ENCODE results near the gene ESCO1. TPM values are rescaled to one million over a fixed set of nuclear protein-coding genes. Genes with fewer than 3 reads are reported as not detected.
A peak's percentile ranks its signal among the peaks of the same experiment; 100 is the strongest.

ESCO1 gene
- total and polyA plus RNA-seq, 2 of the 13 experiments (the other 11 are each of a cell fraction or from before 2014, with no cell fraction given) = 6.3 to 19.4 TPM

DNA sequence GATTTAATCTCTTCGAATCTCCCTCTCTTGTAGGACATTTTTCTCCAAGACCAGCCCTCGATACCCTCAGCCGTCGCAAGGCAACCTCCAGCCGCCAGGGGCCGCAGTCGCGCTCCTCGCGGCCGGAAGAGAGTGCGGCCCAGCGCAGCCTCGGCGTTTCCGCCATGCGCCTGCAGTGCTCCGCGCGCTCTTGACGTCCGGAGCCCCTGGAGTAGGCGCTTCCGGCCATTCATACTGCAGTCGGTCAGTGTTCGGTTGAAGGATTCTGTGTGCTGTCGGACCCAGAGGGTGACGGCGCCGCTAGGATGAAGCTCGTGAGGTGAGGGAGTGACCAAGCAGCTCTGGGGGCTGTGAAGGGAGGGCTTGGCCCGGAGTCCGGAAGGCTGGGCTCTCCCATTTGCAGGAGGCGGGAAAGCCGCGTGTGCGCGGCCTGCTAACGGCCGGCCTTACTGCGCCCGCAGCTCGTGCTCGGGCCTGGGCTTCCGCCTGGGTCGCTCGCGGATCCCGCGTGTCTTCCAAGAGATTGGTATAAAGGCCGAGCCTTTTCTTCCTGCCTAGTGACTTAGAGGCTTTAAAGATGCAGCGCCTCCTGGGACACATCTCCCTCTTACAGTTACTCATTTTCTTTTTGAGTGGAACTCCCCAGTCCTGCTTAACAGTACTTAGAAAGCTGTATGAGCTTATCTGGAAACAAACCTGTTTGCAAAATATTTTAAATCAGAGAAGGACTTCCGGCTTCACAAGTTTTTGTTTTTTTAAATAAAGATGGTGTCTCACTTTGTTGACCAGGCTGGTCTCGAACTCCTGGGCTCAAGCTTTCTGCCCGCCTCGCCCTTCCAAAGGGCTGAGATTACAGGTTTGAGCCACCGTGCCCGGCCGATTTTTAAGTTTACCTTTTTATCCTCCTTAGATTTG, 11.9 kb upstream of the ESCO1 start, which contains the start of gene SNRPD1 (continued):
- TF ChIP-seq, protein P1, sequence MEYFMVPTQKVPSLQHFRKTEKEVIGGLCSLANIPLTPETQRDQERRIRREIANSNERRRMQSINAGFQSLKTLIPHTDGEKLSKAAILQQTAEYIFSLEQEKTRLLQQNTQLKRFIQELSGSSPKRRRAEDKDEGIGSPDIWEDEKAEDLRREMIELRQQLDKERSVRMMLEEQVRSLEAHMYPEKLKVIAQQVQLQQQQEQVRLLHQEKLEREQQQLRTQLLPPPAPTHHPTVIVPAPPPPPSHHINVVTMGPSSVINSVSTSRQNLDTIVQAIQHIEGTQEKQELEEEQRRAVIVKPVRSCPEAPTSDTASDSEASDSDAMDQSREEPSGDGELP (IDR thresholded peaks at IDR 0.05; ENCODE audit: borderline replicate concordance, low read depth) = no peak; the same call in 1 of the 2 replicates
- no peak; the same call in 1 of the 2 replicates for TF ChIP-seq ZNF83 (CRISPR knock-in tag; IDR thresholded peaks at IDR 0.05; ENCODE audit: borderline replicate concordance)
- TF ChIP-seq ZNF776 (CRISPR knock-in tag; IDR thresholded peaks at IDR 0.05) = peak; percentile 52
- TF ChIP-seq CEBPB (IDR thresholded peaks at IDR 0.05; ENCODE audit: borderline replicate concordance, low read depth, low read length) = no peak
- TF ChIP-seq ZNF451 (CRISPR knock-in tag; IDR thresholded peaks at IDR 0.05) = peak; percentile 92; the same call in 1 of the 2 replicates
- no peak for TF ChIP-seq SP1 (IDR thresholded peaks at IDR 0.05)
- TF ChIP-seq SP1 (CRISPR knock-in tag; IDR thresholded peaks at IDR 0.05) = peak; percentile 32; the same call in 1 of the 2 replicates
- peak; percentile 81; the same call in 1 of the 2 replicates for TF ChIP-seq ZFP37 (CRISPR knock-in tag; IDR thresholded peaks at IDR 0.05; ENCODE audit: borderline replicate concordance)
- peak; percentile 89 for TF ChIP-seq ZNF253 (CRISPR knock-in tag; IDR thresholded peaks at IDR 0.05; ENCODE audit: borderline replicate concordance)
- TF ChIP-seq MLLT10 (CRISPR knock-in tag; IDR thresholded peaks at IDR 0.05) = 0 out of 2 replicates have a peak, but pooled peaks have one; percentile 36
- TF ChIP-seq, protein P2, sequence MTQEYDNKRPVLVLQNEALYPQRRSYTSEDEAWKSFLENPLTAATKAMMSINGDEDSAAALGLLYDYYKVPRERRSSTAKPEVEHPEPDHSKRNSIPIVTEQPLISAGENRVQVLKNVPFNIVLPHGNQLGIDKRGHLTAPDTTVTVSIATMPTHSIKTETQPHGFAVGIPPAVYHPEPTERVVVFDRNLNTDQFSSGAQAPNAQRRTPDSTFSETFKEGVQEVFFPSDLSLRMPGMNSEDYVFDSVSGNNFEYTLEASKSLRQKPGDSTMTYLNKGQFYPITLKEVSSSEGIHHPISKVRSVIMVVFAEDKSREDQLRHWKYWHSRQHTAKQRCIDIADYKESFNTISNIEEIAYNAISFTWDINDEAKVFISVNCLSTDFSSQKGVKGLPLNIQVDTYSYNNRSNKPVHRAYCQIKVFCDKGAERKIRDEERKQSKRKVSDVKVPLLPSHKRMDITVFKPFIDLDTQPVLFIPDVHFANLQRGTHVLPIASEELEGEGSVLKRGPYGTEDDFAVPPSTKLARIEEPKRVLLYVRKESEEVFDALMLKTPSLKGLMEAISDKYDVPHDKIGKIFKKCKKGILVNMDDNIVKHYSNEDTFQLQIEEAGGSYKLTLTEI (CRISPR knock-in tag; conservative IDR thresholded peaks at IDR 0.05) = no peak
- TF ChIP-seq HES4 (CRISPR knock-in tag; IDR thresholded peaks at IDR 0.05; ENCODE audit: borderline replicate concordance) = peak; percentile 80; the same call in 1 of the 2 replicates
- TF ChIP-seq ATF1 (CRISPR knock-in tag; IDR thresholded peaks at IDR 0.05) = peak; percentile 75
- no peak for TF ChIP-seq THYN1 (CRISPR knock-in tag; IDR thresholded peaks at IDR 0.05; ENCODE audit: borderline replicate concordance, low read depth)
- TF ChIP-seq CBX5 (CRISPR knock-in tag; IDR thresholded peaks at IDR 0.05; ENCODE audit: borderline replicate concordance) = peak; percentile 98
- TF ChIP-seq FOXA3 (CRISPR knock-in tag; IDR thresholded peaks at IDR 0.05) = peak; percentile 73
- peak; percentile 93 for TF ChIP-seq KDM3A (CRISPR knock-in tag; IDR thresholded peaks at IDR 0.05; ENCODE audit: low read depth)
- TF ChIP-seq, protein P3, sequence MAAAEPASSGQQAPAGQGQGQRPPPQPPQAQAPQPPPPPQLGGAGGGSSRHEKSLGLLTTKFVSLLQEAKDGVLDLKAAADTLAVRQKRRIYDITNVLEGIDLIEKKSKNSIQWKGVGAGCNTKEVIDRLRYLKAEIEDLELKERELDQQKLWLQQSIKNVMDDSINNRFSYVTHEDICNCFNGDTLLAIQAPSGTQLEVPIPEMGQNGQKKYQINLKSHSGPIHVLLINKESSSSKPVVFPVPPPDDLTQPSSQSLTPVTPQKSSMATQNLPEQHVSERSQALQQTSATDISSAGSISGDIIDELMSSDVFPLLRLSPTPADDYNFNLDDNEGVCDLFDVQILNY (CRISPR knock-in tag; conservative IDR thresholded peaks at IDR 0.05) = peak; percentile 76; the same call in 1 of the 2 replicates
- TF ChIP-seq, protein P4, sequence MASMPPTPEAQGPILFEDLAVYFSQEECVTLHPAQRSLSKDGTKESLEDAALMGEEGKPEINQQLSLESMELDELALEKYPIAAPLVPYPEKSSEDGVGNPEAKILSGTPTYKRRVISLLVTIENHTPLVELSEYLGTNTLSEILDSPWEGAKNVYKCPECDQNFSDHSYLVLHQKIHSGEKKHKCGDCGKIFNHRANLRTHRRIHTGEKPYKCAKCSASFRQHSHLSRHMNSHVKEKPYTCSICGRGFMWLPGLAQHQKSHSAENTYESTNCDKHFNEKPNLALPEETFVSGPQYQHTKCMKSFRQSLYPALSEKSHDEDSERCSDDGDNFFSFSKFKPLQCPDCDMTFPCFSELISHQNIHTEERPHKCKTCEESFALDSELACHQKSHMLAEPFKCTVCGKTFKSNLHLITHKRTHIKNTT (CRISPR knock-in tag; IDR thresholded peaks at IDR 0.05) = no peak
- no peak for TF ChIP-seq WIZ (CRISPR knock-in tag; IDR thresholded peaks at IDR 0.05)
- TF ChIP-seq RFX3 (CRISPR knock-in tag; IDR thresholded peaks at IDR 0.05) = 0 out of 2 replicates have a peak, but pooled peaks have one; percentile 26
- TF ChIP-seq ZNF431 (CRISPR knock-in tag; IDR thresholded peaks at IDR 0.05; ENCODE audit: borderline replicate concordance, low read depth) = peak; percentile 73; the same call in 1 of the 2 replicates
- peak; percentile 52; the same call in 1 of the 2 replicates for TF ChIP-seq SIX4 (CRISPR knock-in tag; IDR thresholded peaks at IDR 0.05)
- TF ChIP-seq YY1 (IDR thresholded peaks at IDR 0.05; ENCODE audit: insufficient read depth, insufficient replicate concordance, low read depth, low read length) = peak; percentile 91
- TF ChIP-seq ZNF724P (CRISPR knock-in tag; IDR thresholded peaks at IDR 0.05; ENCODE audit: borderline replicate concordance) = peak; percentile 96
- peak; percentile 72; the same call in 1 of the 2 replicates for TF ChIP-seq ZNF563 (CRISPR knock-in tag; IDR thresholded peaks at IDR 0.05)
